22Rv1 (cell line): ENCODE data around the gene GBF1.

Experiments used
- H3K27ac ChIP-seq: fragments of 450-650 bp; 2 replicates; pipeline ENCODE4 v1.5.1; 2017
- ZFX ChIP-seq: fragments of 450-650 bp; IDR thresholded peaks from 2 replicates; pipeline ENCODE4 v1.6.1; 2017; ENCODE audit warnings: antibody characterized with exemption, borderline replicate concordance
- TF ChIP-seq, protein P1 (sequence below): fragments of 450-650 bp; IDR thresholded peaks from 2 replicates; pipeline ENCODE4 v1.5.1; 2017; ENCODE audit warnings: mild to moderate bottlenecking

The GBF1 gene

DNA sequence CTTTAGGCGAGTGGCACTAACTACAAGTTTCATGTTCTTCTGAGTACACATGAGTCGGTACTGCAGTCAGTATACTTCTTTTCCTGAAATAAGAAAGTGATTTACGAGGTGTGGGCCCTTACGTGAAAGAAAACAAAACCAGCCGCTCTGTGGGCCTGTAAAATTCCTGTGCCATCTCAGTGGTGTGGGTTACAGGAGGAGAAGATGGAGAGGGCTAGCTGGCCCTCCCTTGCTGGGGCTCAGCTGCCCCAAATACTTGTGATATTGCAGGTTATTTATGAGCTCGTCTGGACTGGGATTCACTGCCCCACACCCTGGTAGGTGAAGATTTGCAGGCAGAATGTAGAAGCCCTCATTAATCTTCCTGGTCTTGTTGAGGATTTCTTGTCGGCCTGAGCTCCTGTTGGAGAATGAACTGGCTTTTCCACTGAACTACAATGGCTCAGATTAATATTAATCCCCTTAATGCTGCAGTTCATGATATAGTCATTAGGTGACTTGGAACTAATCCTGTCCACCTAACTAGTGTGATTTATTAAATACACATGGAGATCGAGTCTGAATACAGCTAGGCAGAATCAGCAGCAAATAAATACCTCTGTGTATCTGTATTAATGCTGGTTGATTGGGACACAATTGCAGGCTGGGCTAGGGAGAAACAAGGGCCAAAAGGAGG lies 68.0 kb downstream of the GBF1 start:
- H3K27ac ChIP-seq, result no peak overlapping the region
- TF ChIP-seq, protein P1, sequence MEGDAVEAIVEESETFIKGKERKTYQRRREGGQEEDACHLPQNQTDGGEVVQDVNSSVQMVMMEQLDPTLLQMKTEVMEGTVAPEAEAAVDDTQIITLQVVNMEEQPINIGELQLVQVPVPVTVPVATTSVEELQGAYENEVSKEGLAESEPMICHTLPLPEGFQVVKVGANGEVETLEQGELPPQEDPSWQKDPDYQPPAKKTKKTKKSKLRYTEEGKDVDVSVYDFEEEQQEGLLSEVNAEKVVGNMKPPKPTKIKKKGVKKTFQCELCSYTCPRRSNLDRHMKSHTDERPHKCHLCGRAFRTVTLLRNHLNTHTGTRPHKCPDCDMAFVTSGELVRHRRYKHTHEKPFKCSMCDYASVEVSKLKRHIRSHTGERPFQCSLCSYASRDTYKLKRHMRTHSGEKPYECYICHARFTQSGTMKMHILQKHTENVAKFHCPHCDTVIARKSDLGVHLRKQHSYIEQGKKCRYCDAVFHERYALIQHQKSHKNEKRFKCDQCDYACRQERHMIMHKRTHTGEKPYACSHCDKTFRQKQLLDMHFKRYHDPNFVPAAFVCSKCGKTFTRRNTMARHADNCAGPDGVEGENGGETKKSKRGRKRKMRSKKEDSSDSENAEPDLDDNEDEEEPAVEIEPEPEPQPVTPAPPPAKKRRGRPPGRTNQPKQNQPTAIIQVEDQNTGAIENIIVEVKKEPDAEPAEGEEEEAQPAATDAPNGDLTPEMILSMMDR, result no peak
- TF ChIP-seq ZFX, result no peak

DNA sequence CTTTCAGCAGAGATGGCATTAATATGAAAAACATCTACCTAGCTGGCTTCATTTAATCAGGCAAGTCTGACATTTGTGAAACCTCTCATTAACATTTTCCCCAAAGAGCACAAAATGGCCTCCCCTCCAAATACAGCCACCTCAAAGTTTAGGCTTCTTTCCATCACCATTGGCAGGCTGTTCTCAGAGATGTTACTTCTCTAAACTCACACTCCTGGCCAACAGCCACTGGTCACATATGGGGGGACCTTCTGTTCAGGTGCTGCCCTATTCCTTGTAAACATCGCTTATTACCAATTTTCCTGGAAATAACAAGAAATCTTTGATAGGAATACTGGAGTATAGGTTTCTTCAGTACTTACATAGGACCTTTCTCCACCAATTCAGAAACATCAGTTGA lies 69.5 kb downstream of the GBF1 start:
- no peak for TF ChIP-seq ZFX
- TF ChIP-seq, protein P1, result no peak
- no peak overlapping the region for H3K27ac ChIP-seq

DNA sequence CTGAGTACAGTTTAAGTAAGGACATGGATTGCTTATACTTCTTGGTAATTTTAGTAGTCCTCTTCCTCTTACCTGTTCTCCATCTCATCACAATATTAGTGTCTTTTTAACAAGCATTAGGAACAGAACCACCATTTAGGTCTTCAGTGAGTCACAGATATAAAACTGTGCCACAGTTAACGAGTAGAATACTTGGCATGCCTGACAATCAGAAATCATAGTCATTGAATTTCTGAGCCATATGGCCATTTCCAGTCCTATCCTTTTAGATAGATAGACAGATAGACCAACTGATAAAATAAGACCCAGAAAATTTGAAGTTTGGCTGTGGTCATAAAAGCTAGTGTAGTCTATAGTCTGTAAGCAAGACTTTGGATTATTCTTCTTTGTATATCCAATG lies 71.1 kb downstream of the GBF1 start:
- TF ChIP-seq ZFX, result no peak
- TF ChIP-seq, protein P1, result no peak
- no peak overlapping the region for H3K27ac ChIP-seq

DNA sequence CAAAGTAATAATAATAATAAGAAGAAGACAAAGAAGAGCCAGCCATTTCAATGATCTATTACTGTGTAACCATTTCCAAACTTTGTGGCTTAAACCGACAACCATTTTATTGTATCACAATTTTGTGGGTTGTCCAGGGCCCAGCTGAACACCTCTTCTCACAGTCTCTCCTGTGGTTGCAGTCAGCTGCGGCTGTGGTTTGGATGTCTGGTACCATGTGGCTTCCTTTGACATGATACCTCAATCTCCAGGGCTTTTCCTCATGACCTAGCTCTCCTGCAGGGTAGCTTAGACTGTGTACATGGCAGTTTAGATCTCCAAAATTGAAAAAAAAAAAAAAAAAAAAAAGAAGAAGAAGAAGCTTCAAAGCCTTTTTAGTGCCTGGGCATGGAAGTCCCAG lies 77.6 kb downstream of the GBF1 start:
- no peak for TF ChIP-seq ZFX
- TF ChIP-seq, protein P1, result no peak
- no peak overlapping the region for H3K27ac ChIP-seq

DNA sequence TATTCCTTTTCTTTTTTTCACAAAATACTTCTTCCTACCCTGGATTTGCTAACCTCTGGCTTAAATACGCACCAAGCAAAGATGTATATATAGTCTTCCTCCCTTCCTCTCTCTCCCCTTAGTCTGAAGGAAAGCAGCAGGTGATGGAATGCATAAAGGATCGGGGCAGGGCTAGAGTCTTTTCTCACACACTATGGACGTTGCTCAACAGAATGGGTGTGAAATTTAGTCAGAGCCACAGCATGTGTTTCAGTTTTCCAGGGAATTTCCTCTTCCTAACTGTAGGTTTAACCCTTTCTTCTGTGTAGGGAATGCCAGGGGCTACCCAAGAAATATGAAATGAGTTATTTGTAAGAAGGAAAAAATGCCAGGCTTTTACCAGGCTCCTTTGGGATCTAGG lies 78.7 kb downstream of the GBF1 start:
- H3K27ac ChIP-seq, result no peak overlapping the region
- TF ChIP-seq ZFX, result no peak
- TF ChIP-seq, protein P1, result no peak

DNA sequence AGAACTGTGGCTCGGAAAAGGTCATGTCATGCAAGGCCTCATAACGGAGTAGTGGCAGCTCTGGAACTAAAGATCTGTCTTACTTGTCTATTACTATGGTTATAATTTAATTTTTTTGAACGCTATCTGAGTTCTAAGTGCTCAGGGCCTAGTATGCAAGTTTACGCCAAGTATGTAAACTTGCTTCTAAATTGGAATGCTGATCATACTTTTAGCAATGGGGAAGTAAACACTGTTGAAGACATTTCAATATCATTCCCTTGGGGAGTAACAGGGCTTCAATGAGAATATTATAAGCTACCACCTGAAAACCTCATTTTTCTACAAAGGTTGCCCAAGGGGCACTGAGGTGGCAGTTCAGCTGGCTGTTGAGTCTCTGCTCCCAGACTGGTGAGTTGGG lies 80.7 kb downstream of the GBF1 start:
- TF ChIP-seq ZFX, result no peak
- TF ChIP-seq, protein P1, result no peak
- H3K27ac ChIP-seq, result no peak overlapping the region

DNA sequence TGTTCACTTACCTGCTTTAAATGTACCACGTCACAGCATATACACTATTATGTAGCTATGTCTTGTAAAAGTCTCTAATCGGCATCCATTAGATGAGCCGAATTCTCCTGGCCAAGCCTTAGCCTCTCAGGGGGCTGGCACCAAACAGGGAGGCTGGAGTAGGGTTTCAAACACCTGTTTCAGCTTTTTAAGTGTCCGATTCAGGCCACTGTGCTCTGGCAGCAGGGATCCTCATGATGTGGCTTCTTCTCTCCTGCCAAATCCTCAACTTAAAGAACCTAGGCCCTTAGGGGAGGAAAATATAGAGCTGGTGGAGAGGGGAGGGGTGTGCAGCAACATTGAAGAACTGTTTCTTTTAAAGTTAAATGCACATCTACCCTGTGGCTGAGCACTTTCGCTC lies 81.7 kb downstream of the GBF1 start:
- no peak overlapping the region for H3K27ac ChIP-seq
- TF ChIP-seq, protein P1, result no peak
- no peak for TF ChIP-seq ZFX
